Testis (tissue), 3 donors: ENCODE results near the gene PTPRN2. TPM values are rescaled to one million over a fixed set of nuclear protein-coding genes. Genes with fewer than 3 reads are reported as not detected.

Experiments
- DNase-seq: peaks from one replicate; pipeline ENCODE4 v3.0.0-alpha.2; 2019
- H3K27ac ChIP-seq, 2 donors: fragments of 200-600 bp; sonication (generic); one replicate each; pipeline ENCODE4 v1.5.1; 2019
- H3K27me3 ChIP-seq: fragments of 200-600 bp; sonication (generic); one replicate; pipeline ENCODE4 v1.5.1; 2019
- H3K36me3 ChIP-seq: fragments of 200-600 bp; sonication (generic); one replicate; pipeline ENCODE4 v1.5.1; 2017; ENCODE audit warnings: low read depth; ENCODE audit errors: missing control alignments
- H3K4me1 ChIP-seq: fragments of 200-600 bp; sonication (generic); one replicate; pipeline ENCODE4 v1.5.1; 2019
- H3K4me3 ChIP-seq, 2 donors: fragments of 200-600 bp; sonication (generic); one replicate each; pipeline ENCODE4 v1.5.1; 2017 to 2019
- H3K9me3 ChIP-seq: fragments of 200-600 bp; sonication (generic); one replicate; pipeline ENCODE4 v1.5.1; 2017
- CTCF ChIP-seq, 3 experiments: fragments of 450-650 bp in 2 of 3; fragments of 200-600 bp in 1 of 3; sonication (generic) in 1 of 3; IDR thresholded peaks; one replicate each; pipeline ENCODE4 v1.5.1; 2016 to 2019; ENCODE audit warnings: antibody characterized with exemption in 3 of 3, mild to moderate bottlenecking in 2 of 3, moderate library complexity in 1 of 3
- POLR2A ChIP-seq: fragments of 450-650 bp; IDR thresholded peaks from one replicate; pipeline ENCODE4 v1.6.1; 2017; ENCODE audit warnings: antibody characterized with exemption, mild to moderate bottlenecking, moderate library complexity
- WGBS, 2 donors: methylation state at CpG; one replicate each; pipeline ENCODE4 v1.1.5; 2018; 5-methylcytosine and 5-hydroxymethylcytosine counted together
- intact Hi-C: fragments of 100-400 bp; cut with DNase I; formaldehyde crosslinking; loops from one replicate; pipeline ENCODE4 v1.15.1; 2023; ENCODE audit warnings: low total_unique reads
- polyA plus RNA-seq: library from polyadenylated mRNA; stranded (reverse); fragments of 350-450 nt; fragmentation: Illumina TruSeq; extraction: RNeasy Lipid Tissue Mini Kit (QIAGEN cat#74804); gene quantifications from one replicate; pipeline ENCODE4 v1.2.3, GENCODE V29; 2014; ENCODE audit warnings: low read depth, low replicate concordance; ENCODE audit not compliant: insufficient read depth
- total RNA-seq, 2 donors: library from RNA; depleted of rRNA; stranded (reverse); fragments of >200 nt; gene quantifications; one replicate each; pipeline ENCODE4 v1.2.3, GENCODE V29; 2016

PTPRN2 gene
- total and polyA plus RNA-seq, 3 donors from 2014 or later, result 9.3 to 10.8 (median 9.8) TPM

GRCh38 chr7:158185653-158186052 lies 402.0 kb downstream of the PTPRN2 start:
- H3K27me3 ChIP-seq, result no peaks in the 10 kb centered on the region
- no peaks in the 10 kb centered on the region for H3K9me3 ChIP-seq
- H3K4me1 ChIP-seq, result no peaks in the 10 kb centered on the region
- intact Hi-C loops, result no loop called here
- H3K36me3 ChIP-seq, result no peaks in the 10 kb centered on the region
- DNase-seq, result no peak
- 86 to 90% methylated on average over 8 of the region's 8 CpGs for WGBS, 2 donors
- H3K4me3 ChIP-seq, result no peak overlapping the region
- no peak overlapping the region for H3K27ac ChIP-seq
- TF ChIP-seq CTCF (IDR thresholded peaks at IDR 0.05), result no peak
- no peak for TF ChIP-seq POLR2A

GRCh38 chr7:158183431-158183830 lies 404.2 kb downstream of the PTPRN2 start:
- Histone ChIP-seq H3K36me3 (no peaks in the 10 kb centered on the region), H3K27ac (no peak overlapping the region), H3K4me1 (no peaks in the 10 kb centered on the region), H3K4me3 (no peak overlapping the region), H3K27me3 (no peaks in the 10 kb centered on the region), H3K9me3 (no peaks in the 10 kb centered on the region)
- TF ChIP-seq CTCF (IDR thresholded peaks at IDR 0.05) (no peak), POLR2A (no peak)
- 77 to 80% methylated on average over 3 of the region's 3 CpGs for WGBS, 2 donors
- no peak for DNase-seq
- intact Hi-C loops, result no loop called here

- intact Hi-C loops, result no loop called here
- Histone ChIP-seq H3K36me3 (no peaks in the 10 kb centered on the region), H3K27ac (no peak overlapping the region), H3K4me3 (no peak overlapping the region), H3K4me1 (no peaks in the 10 kb centered on the region), H3K9me3 (no peaks in the 10 kb centered on the region), H3K27me3 (no peaks in the 10 kb centered on the region)
- TF ChIP-seq POLR2A (no peak), CTCF (IDR thresholded peaks at IDR 0.05) (no peak)
- 87 to 92% methylated on average over 7 of the region's 7 CpGs for WGBS, 2 donors
- no peak for DNase-seq
These were observed 411.0 kb downstream of the PTPRN2 start for GRCh38 chr7:158176561-158177173.

- Histone ChIP-seq H3K4me3 (no peak overlapping the region), H3K27me3 (no peaks in the 10 kb centered on the region), H3K36me3 (no peaks in the 10 kb centered on the region), H3K4me1 (no peaks in the 10 kb centered on the region), H3K27ac (no peak overlapping the region), H3K9me3 (no peaks in the 10 kb centered on the region)
- intact Hi-C loops, result no loop called here
- DNase-seq, result no peak
- WGBS, 2 donors, result 84 to 95% methylated on average over 15 of the region's 15 CpGs
- TF ChIP-seq CTCF (IDR thresholded peaks at IDR 0.05) (no peak), POLR2A (no peak)
These were observed 411.8 kb downstream of the PTPRN2 start for GRCh38 chr7:158175779-158176178.

- intact Hi-C loops, result no loop called here
- no peak overlapping the region for H3K4me3 ChIP-seq
- no peak overlapping the region for H3K27ac ChIP-seq
- TF ChIP-seq POLR2A, result no peak
- no peaks in the 10 kb centered on the region for H3K9me3 ChIP-seq
- H3K36me3 ChIP-seq, result no peaks in the 10 kb centered on the region
- WGBS, 2 donors, result 86 to 96% methylated on average over 12 of the region's 12 CpGs
- no peak for DNase-seq
- H3K4me1 ChIP-seq, result no peaks in the 10 kb centered on the region
- no peaks in the 10 kb centered on the region for H3K27me3 ChIP-seq
These were observed 412.7 kb downstream of the PTPRN2 start for GRCh38 chr7:158174947-158175346.
